HG02642 (cell line): ENCODE results near the gene SLC6A13.

Experiments
- ATAC-seq: cut with Tn5 transposase; IDR thresholded peaks from one replicate; pipeline ENCODE4 v1.9.1; 2021; ENCODE audit warnings: mild to moderate bottlenecking; ENCODE audit not compliant: unreplicated experiment, poor library complexity

SLC6A13 gene

GRCh38 chr12:267581-268482 is 5.2 kb upstream of the SLC6A13 start:
- ATAC-seq, result no peak

- no peak for ATAC-seq
Measured at GRCh38 chr12:265096-265495, 2.5 kb upstream of the SLC6A13 start.

DNA sequence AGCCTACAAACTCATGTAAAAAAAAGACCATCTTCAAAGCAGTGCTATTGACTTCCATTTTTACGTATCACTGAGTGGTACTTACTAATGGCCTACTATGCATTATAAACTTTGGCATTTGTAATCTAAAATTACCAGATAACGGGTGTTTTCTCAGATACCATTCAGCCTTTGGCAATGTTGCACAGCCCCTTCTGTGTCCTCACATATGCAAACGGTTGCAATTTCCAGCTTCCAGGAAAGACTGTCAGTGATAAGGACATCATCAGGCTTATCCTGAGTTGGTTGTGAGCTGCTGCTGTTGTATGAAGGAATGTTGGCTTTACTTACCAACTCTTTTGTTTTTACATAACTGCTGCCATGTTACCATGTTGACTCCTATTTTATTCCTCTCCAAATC is 1.6 kb upstream of the SLC6A13 start:
- ATAC-seq, result no peak

- no peak for ATAC-seq
Measured at GRCh38 chr12:263574-263973, 938 bp upstream of the SLC6A13 start.

GRCh38 chr12:262113-262512 is 523 bp downstream of the SLC6A13 start:
- no peak for ATAC-seq

DNA sequence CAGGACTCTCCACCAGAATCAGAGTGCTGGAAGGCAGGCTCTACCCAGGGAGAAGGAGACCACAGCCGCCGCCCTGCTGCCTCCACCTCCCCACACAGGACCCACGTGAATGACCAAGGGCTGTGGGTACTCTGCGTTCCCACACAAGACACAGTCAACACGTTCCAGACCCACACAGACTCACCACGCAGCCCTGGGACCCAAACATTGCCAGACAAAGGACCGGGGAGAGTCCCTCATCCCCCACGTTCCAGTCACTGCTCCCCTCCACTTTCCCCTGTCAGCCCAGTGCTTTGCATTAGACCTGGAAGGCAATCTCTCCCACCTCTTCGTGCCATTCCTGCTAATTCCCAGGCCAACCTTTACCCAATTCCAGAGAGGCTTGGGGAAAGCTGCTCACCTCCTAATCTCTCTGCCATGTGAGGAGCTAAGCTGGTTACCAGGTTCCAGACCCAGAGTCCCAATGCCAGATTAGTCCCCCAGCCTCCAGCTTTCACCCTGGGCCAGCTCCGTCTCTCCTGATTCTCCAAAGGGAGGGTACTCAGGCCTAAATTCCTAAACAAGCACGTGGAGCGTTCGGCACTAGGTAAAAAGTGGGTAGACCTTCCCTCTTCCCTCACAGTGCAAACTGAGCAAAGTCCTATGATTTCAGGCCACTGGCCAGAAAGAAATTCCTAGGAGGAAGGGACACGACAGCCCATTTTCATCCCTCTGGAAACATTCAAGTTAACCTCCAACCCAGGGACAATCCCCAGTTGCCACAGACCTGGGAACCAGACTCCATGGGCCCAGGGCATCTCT is 4.9 kb downstream of the SLC6A13 start:
- no peak for ATAC-seq

- no peak for ATAC-seq
Measured at GRCh38 chr12:256958-257357, 5.7 kb downstream of the SLC6A13 start.

GRCh38 chr12:256225-256624 is 6.4 kb downstream of the SLC6A13 start:
- no peak for ATAC-seq

DNA sequence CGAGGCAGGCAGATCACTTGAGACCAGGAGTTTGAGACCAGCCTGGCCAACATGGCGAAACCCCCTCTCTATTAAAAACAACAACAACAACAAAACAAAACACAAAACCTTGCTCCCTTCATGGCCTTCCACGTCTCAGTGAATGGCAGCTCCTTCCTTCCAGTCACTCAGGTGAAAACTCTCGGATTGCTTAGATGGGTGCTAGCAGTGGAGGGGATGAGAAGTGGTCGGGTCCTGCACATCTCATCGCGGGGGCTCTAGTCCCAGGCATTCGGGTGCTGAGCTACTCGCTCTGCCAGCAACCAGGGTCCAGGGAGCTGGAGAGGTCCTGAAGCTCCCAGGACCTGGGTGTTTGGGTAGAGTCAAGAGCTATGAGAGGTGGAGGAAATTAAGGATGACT is 7.7 kb downstream of the SLC6A13 start:
- no peak for ATAC-seq

DNA sequence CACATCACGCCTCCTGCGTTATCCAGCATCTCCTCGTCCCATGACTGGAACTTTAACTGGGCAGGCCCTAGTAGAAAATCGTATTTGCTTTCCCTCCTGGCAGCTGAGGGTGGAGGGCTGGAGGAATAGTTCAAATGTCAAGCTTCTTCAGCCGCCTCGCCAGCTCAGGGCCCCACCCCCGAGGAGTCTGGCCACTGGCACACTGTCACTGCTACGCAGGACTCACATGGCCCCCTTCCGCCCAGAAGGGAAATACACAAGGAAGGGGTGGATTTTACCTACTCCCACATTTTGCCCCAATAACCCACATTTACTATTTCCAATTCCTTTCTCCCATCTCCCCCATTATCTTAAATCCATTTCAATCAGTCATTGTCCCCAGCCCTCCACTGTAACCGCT is 8.6 kb downstream of the SLC6A13 start:
- no peak for ATAC-seq

GRCh38 chr12:253116-253831 is 9.4 kb downstream of the SLC6A13 start:
- ATAC-seq, result no peak

DNA sequence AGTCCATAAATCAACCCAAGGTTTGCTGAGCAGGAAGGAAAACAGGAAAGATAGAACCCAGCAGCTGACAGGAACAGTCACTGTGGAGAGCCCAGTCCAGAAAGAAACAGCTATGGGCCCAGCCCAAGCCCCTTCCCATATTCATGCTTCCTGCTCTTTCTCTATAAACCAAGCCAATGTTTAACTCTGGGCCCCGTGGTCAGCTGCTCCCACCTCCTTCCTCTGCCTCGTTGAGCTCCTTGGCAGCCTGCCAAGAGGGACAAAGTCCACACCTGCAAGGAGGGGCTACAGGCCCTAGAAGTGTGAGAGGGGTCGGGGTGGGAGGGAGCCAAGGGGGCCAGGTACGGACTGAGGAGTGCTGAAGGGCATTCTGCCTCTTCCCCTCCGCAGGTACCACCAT is 10.0 kb downstream of the SLC6A13 start:
- ATAC-seq, result no peak

DNA sequence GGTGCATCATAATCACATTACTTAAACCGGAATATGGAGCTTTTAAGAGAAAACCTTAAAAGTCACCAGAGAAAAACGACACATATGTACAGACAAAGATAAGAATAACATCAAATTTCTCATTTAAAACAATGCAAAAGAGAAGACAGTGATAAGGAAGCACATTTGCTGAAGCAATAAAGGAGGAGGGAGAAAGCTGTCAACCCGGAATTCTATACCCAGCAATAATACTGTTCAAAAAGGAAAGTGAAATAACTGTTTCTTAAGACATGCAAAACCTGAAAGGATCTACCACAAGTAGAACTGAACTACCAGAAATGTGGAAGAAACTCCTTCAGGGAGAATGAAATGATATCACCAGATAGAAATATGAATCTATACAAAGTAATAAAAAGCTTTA is 15.4 kb downstream of the SLC6A13 start:
- no peak for ATAC-seq

- ATAC-seq, result no peak
Measured at GRCh38 chr12:243381-243780, 19.3 kb downstream of the SLC6A13 start.

GRCh38 chr12:242496-242895 is 20.1 kb downstream of the SLC6A13 start:
- ATAC-seq, result no peak

- no peak for ATAC-seq
Measured at GRCh38 chr12:241266-241665, 21.4 kb downstream of the SLC6A13 start.

GRCh38 chr12:240566-240965 is 22.1 kb downstream of the SLC6A13 start:
- ATAC-seq, result no peak

DNA sequence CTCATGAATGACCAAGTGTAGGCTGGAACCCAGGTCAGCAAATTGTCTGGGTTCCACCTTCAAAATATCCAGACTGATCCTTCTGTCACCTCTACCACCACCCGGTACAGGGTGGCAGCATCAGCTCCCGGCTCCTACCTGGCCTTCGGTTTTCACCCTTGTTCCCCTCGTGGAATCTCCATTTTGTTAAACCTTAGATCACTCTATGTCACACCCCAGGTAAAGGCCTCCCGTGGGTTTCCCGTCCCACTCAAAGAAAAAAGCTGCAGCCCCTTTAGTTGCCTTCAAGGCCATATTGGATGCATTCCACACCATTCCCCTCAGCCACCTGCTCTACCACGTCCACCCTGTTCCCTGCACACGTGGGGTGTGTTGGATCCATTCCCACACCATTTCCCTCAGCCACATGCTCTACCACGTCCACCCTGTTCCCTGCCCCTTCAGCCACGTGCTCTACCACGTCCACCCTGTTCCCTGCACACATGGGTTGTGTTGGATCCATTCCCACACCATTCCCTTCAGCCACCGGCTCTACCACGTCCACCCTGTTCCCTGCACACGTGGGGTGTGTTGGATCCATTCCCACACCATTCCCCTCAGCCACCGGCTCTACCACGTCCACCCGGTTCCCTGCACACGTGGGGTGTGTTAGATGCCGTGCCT is 23.8 kb downstream of the SLC6A13 start:
- no peak for ATAC-seq

DNA sequence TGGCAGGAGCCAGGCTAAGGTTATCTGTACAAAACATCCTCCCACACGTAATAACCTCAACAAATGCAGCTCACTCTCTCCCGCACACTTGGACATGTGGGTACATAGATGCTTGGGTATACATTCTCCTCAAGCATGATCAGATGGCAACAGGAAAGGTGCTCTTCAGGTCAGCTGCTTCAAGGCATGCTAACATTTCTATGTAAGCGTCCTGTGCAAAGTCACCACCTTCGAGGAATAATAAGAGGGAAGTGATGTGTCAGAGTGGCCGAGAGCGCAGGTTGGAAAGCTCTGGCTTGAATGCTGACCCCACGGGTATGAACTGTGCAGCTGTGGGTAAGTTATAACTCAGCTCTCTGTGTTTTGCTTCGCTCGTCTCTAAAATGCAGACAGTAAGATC is 24.5 kb downstream of the SLC6A13 start:
- ATAC-seq, result no peak

DNA sequence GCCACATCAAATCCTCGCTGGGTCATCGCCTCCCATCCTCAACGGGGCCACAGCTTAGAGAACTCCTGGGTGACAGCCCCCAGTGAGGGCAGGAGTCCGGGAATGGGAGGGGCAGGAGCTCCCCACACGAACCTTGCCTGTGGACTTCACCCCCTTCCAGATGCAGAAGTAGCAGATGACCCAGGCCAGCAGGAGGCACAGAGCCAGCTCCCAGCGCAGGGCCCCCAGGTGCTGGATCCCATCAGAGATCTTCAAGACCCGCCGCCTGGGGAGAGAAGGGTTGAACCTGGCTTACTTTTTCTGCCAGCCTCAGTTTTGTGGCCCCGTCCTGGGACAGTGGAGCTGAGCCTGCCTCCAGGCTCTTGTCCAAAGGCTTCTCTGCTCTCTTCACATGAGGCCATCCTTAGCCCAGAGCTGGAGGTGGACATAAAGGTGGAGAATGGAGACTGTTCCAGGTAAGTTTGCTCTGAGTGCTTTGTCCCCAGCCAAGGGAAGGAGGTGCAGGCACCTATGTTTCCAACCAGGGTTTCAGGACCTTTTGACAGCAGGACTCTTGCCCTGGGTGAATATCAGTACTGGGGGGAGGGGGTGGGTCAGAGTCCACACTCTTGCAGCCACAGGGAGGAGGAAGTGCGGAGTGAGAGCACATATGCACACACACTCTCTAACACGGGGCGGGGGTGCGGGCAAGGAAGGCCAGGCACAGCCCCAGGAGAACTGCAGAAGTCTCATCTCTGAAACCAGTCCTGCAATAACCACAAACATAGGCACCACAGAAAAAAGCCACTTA is 25.4 kb downstream of the SLC6A13 start:
- no peak for ATAC-seq
